Gastrocnemius medialis (tissue), 4 donors: ENCODE data around the gene BANP.
"Not testable (repeated sequence)": the region's sequence is repeated elsewhere in the genome, so short reads cannot be mapped to it uniquely, and the experiment has no call there.

Experiments
- POLR2A ChIP-seq, 2 donors: fragments of 450-650 bp; IDR thresholded peaks; one replicate each; pipeline ENCODE4 v1.6.1; 2017; ENCODE audit warnings: antibody characterized with exemption in 2 of 2, mild to moderate bottlenecking in 2 of 2, moderate library complexity in 2 of 2
- TF ChIP-seq, protein P1 (sequence below), 5 experiments: fragments of 450-650 bp in 3 of 5; fragments of 200-600 bp in 2 of 5; sonication (generic) in 2 of 5; IDR thresholded peaks in 4 of 5; conservative IDR thresholded peaks in 1 of 5; 1 replicate in 4 of 5; 2 replicates in 1 of 5; pipeline ENCODE4 v1.5.1; 2016 to 2019; ENCODE audit warnings: antibody characterized with exemption in 5 of 5, mild to moderate bottlenecking in 3 of 5, moderate library complexity in 3 of 5

- not testable (repeated sequence) for TF ChIP-seq POLR2A (IDR thresholded peaks at IDR 0.05)
- TF ChIP-seq, protein P1, sequence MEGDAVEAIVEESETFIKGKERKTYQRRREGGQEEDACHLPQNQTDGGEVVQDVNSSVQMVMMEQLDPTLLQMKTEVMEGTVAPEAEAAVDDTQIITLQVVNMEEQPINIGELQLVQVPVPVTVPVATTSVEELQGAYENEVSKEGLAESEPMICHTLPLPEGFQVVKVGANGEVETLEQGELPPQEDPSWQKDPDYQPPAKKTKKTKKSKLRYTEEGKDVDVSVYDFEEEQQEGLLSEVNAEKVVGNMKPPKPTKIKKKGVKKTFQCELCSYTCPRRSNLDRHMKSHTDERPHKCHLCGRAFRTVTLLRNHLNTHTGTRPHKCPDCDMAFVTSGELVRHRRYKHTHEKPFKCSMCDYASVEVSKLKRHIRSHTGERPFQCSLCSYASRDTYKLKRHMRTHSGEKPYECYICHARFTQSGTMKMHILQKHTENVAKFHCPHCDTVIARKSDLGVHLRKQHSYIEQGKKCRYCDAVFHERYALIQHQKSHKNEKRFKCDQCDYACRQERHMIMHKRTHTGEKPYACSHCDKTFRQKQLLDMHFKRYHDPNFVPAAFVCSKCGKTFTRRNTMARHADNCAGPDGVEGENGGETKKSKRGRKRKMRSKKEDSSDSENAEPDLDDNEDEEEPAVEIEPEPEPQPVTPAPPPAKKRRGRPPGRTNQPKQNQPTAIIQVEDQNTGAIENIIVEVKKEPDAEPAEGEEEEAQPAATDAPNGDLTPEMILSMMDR (IDR thresholded peaks at IDR 0.05 in 4 of 5, conservative IDR thresholded peaks at IDR 0.05 in 1 of 5) = not testable (repeated sequence)
These were observed 137.4 kb downstream of the BANP start for GRCh38 chr16:88088611-88089010.
